ENCODE data around the gene TMPRSS11D. TPM values are rescaled to one million over a fixed set of nuclear protein-coding genes. Genes with fewer than 3 reads are reported as not detected.

TMPRSS11D gene
- polyA plus RNA-seq (2013, experiment 1 of 2), result not detected
- not detected for polyA plus RNA-seq (2013, experiment 2 of 2)

- Histone ChIP-seq H3K27ac (ENCODE audit: low read depth, low read length, severe bottlenecking) (no peak within 1 kb of the TSS), H3K4me1 (ENCODE audit: control insufficient read depth, insufficient read depth, low read length, poor library complexity, severe bottlenecking) (peaks cover 2% of the 10 kb centered on the region), H3K36me3 (ENCODE audit: control insufficient read depth, insufficient read depth, low read length) (no peaks in the 10 kb centered on the region), H3K4me3 (ENCODE audit: extremely low read depth, insufficient read depth, low read length, poor library complexity, severe bottlenecking) (no peak within 1 kb of the TSS), H3K9me3 (ENCODE audit: control insufficient read depth, low read length) (no peaks in the 10 kb centered on the region)
- no CpG with 5 or more reads among the region's 1 CpG for WGBS, 2 experiments (ENCODE audit: insufficient coverage in 2 of 2)
These were observed at the start of gene TMPRSS11D for GRCh38 chr4:67883902-67884301. TSS of gene TMPRSS11D (minus strand) at chr4:67884002. CDS start at chr4:67883933, 69 bp downstream.

GRCh38 chr4:67933038-67933437 lies 49.2 kb upstream of the TMPRSS11D start:
- Histone ChIP-seq H3K36me3 (ENCODE audit: control insufficient read depth, insufficient read depth, low read length) (no peaks in the 10 kb centered on the region), H3K27ac (ENCODE audit: low read depth, low read length, severe bottlenecking) (no peak overlapping the region), H3K4me1 (ENCODE audit: control insufficient read depth, insufficient read depth, low read length, poor library complexity, severe bottlenecking) (no peaks in the 10 kb centered on the region), H3K9me3 (ENCODE audit: control insufficient read depth, low read length) (no peaks in the 10 kb centered on the region), H3K4me3 (ENCODE audit: extremely low read depth, insufficient read depth, low read length, poor library complexity, severe bottlenecking) (no peak overlapping the region)
- 81 to 100% methylated on average over 1 to 3 of the region's 5 CpGs for WGBS, 2 experiments (ENCODE audit: insufficient coverage in 2 of 2)

GRCh38 chr4:67931256-67931655 lies 47.5 kb upstream of the TMPRSS11D start:
- no peaks in the 10 kb centered on the region for H3K4me1 ChIP-seq (ENCODE audit: control insufficient read depth, insufficient read depth, low read length, poor library complexity, severe bottlenecking)
- no peaks in the 10 kb centered on the region for H3K9me3 ChIP-seq (ENCODE audit: control insufficient read depth, low read length)
- WGBS, 2 experiments (ENCODE audit: insufficient coverage in 2 of 2), result no CpG with 5 or more reads among the region's 3 CpGs
- no peaks in the 10 kb centered on the region for H3K36me3 ChIP-seq (ENCODE audit: control insufficient read depth, insufficient read depth, low read length)
- no peak overlapping the region for H3K4me3 ChIP-seq (ENCODE audit: extremely low read depth, insufficient read depth, low read length, poor library complexity, severe bottlenecking)
- H3K27ac ChIP-seq (ENCODE audit: low read depth, low read length, severe bottlenecking), result no peak overlapping the region

GRCh38 chr4:67929426-67929825 lies 45.6 kb upstream of the TMPRSS11D start:
- no peak overlapping the region for H3K27ac ChIP-seq (ENCODE audit: low read depth, low read length, severe bottlenecking)
- H3K4me3 ChIP-seq (ENCODE audit: extremely low read depth, insufficient read depth, low read length, poor library complexity, severe bottlenecking), result no peak overlapping the region
- no CpG with 5 or more reads among the region's 3 CpGs for WGBS, 2 experiments (ENCODE audit: insufficient coverage in 2 of 2)
- no peaks in the 10 kb centered on the region for H3K4me1 ChIP-seq (ENCODE audit: control insufficient read depth, insufficient read depth, low read length, poor library complexity, severe bottlenecking)
- no peaks in the 10 kb centered on the region for H3K36me3 ChIP-seq (ENCODE audit: control insufficient read depth, insufficient read depth, low read length)
- H3K9me3 ChIP-seq (ENCODE audit: control insufficient read depth, low read length), result no peaks in the 10 kb centered on the region

GRCh38 chr4:67928546-67928945 lies 44.7 kb upstream of the TMPRSS11D start:
- Histone ChIP-seq H3K27ac (ENCODE audit: low read depth, low read length, severe bottlenecking) (peak overlapping the region; percentile 66), H3K4me3 (ENCODE audit: extremely low read depth, insufficient read depth, low read length, poor library complexity, severe bottlenecking) (no peak overlapping the region), H3K9me3 (ENCODE audit: control insufficient read depth, low read length) (no peaks in the 10 kb centered on the region), H3K4me1 (ENCODE audit: control insufficient read depth, insufficient read depth, low read length, poor library complexity, severe bottlenecking) (no peaks in the 10 kb centered on the region), H3K36me3 (ENCODE audit: control insufficient read depth, insufficient read depth, low read length) (no peaks in the 10 kb centered on the region)
- WGBS, 2 experiments (ENCODE audit: insufficient coverage in 2 of 2), result 54 to 57% methylated on average over 2 to 3 of the region's 3 CpGs

GRCh38 chr4:67927251-67927650 lies 43.4 kb upstream of the TMPRSS11D start:
- no peaks in the 10 kb centered on the region for H3K36me3 ChIP-seq (ENCODE audit: control insufficient read depth, insufficient read depth, low read length)
- no peak overlapping the region for H3K4me3 ChIP-seq (ENCODE audit: extremely low read depth, insufficient read depth, low read length, poor library complexity, severe bottlenecking)
- H3K9me3 ChIP-seq (ENCODE audit: control insufficient read depth, low read length), result no peaks in the 10 kb centered on the region
- H3K4me1 ChIP-seq (ENCODE audit: control insufficient read depth, insufficient read depth, low read length, poor library complexity, severe bottlenecking), result no peaks in the 10 kb centered on the region
- no peak overlapping the region for H3K27ac ChIP-seq (ENCODE audit: low read depth, low read length, severe bottlenecking)
- 90 to 97% methylated on average over 2 to 3 of the region's 3 CpGs for WGBS, 2 experiments (ENCODE audit: insufficient coverage in 2 of 2)

GRCh38 chr4:67926485-67926884 lies 42.7 kb upstream of the TMPRSS11D start:
- H3K9me3 ChIP-seq (ENCODE audit: control insufficient read depth, low read length), result no peaks in the 10 kb centered on the region
- H3K27ac ChIP-seq (ENCODE audit: low read depth, low read length, severe bottlenecking), result no peak overlapping the region
- no peak overlapping the region for H3K4me3 ChIP-seq (ENCODE audit: extremely low read depth, insufficient read depth, low read length, poor library complexity, severe bottlenecking)
- WGBS, 2 experiments (ENCODE audit: insufficient coverage in 2 of 2), result 89 to 90% methylated on average over 6 of the region's 7 CpGs
- H3K4me1 ChIP-seq (ENCODE audit: control insufficient read depth, insufficient read depth, low read length, poor library complexity, severe bottlenecking), result no peaks in the 10 kb centered on the region
- H3K36me3 ChIP-seq (ENCODE audit: control insufficient read depth, insufficient read depth, low read length), result no peaks in the 10 kb centered on the region

- H3K4me3 ChIP-seq (ENCODE audit: extremely low read depth, insufficient read depth, low read length, poor library complexity, severe bottlenecking), result no peak overlapping the region
- H3K9me3 ChIP-seq (ENCODE audit: control insufficient read depth, low read length), result no peaks in the 10 kb centered on the region
- WGBS, 2 experiments (ENCODE audit: insufficient coverage in 2 of 2), result 100% methylated on average over 1 of the region's 4 CpGs; no CpG with 5 or more reads in 1 of the 2 experiments
- H3K36me3 ChIP-seq (ENCODE audit: control insufficient read depth, insufficient read depth, low read length), result no peaks in the 10 kb centered on the region
- H3K27ac ChIP-seq (ENCODE audit: low read depth, low read length, severe bottlenecking), result no peak overlapping the region
- no peaks in the 10 kb centered on the region for H3K4me1 ChIP-seq (ENCODE audit: control insufficient read depth, insufficient read depth, low read length, poor library complexity, severe bottlenecking)
These were observed 38.9 kb upstream of the TMPRSS11D start for GRCh38 chr4:67922697-67923096.

- Histone ChIP-seq H3K27ac (ENCODE audit: low read depth, low read length, severe bottlenecking) (no peak overlapping the region), H3K4me3 (ENCODE audit: extremely low read depth, insufficient read depth, low read length, poor library complexity, severe bottlenecking) (no peak overlapping the region), H3K9me3 (ENCODE audit: control insufficient read depth, low read length) (no peaks in the 10 kb centered on the region), H3K4me1 (ENCODE audit: control insufficient read depth, insufficient read depth, low read length, poor library complexity, severe bottlenecking) (no peaks in the 10 kb centered on the region), H3K36me3 (ENCODE audit: control insufficient read depth, insufficient read depth, low read length) (no peaks in the 10 kb centered on the region)
These were observed 34.6 kb upstream of the TMPRSS11D start for GRCh38 chr4:67918428-67918827.

GRCh38 chr4:67915400-67915966 lies 31.7 kb upstream of the TMPRSS11D start:
- no peaks in the 10 kb centered on the region for H3K9me3 ChIP-seq (ENCODE audit: control insufficient read depth, low read length)
- no peaks in the 10 kb centered on the region for H3K4me1 ChIP-seq (ENCODE audit: control insufficient read depth, insufficient read depth, low read length, poor library complexity, severe bottlenecking)
- H3K27ac ChIP-seq (ENCODE audit: low read depth, low read length, severe bottlenecking), result no peak overlapping the region
- no peaks in the 10 kb centered on the region for H3K36me3 ChIP-seq (ENCODE audit: control insufficient read depth, insufficient read depth, low read length)
- H3K4me3 ChIP-seq (ENCODE audit: extremely low read depth, insufficient read depth, low read length, poor library complexity, severe bottlenecking), result no peak overlapping the region
- 87 to 88% methylated on average over 3 of the region's 5 CpGs for WGBS, 2 experiments (ENCODE audit: insufficient coverage in 2 of 2)

- no peaks in the 10 kb centered on the region for H3K9me3 ChIP-seq (ENCODE audit: control insufficient read depth, low read length)
- H3K4me3 ChIP-seq (ENCODE audit: extremely low read depth, insufficient read depth, low read length, poor library complexity, severe bottlenecking), result no peak overlapping the region
- WGBS, 2 experiments (ENCODE audit: insufficient coverage in 2 of 2), result no CpG with 5 or more reads among the region's 2 CpGs
- H3K4me1 ChIP-seq (ENCODE audit: control insufficient read depth, insufficient read depth, low read length, poor library complexity, severe bottlenecking), result no peaks in the 10 kb centered on the region
- H3K27ac ChIP-seq (ENCODE audit: low read depth, low read length, severe bottlenecking), result no peak overlapping the region
- no peaks in the 10 kb centered on the region for H3K36me3 ChIP-seq (ENCODE audit: control insufficient read depth, insufficient read depth, low read length)
These were observed 28.3 kb upstream of the TMPRSS11D start for GRCh38 chr4:67912080-67912479.

Data from mesodermal cell (in vitro differentiated cells).